KMS-11 (cell line): ENCODE data around the gene ZNF554.
"Not testable (repeated sequence)": the region's sequence is repeated elsewhere in the genome, so short reads cannot be mapped to it uniquely, and the experiment has no call there.

Experiments used
- H2AFZ ChIP-seq: fragments of 200-600 bp; sonication (generic); 2 replicates; pipeline ENCODE4 v1.6.1; 2016; ENCODE audit warnings: antibody characterized with exemption, mixed run types, low read depth
- H3K27ac ChIP-seq: fragments of 200-600 bp; sonication (generic); 2 replicates; pipeline ENCODE4 v1.6.1; 2016; ENCODE audit warnings: mild to moderate bottlenecking, mixed run types
- H3K27me3 ChIP-seq: fragments of 200-600 bp; sonication (generic); 2 replicates; pipeline ENCODE4 v1.6.1; 2017; ENCODE audit warnings: mild to moderate bottlenecking, low read depth, mixed run types, moderate library complexity; ENCODE audit not compliant: insufficient read depth
- H3K36me3 ChIP-seq: fragments of 200-600 bp; sonication (generic); 2 replicates; pipeline ENCODE4 v1.6.1; 2017; ENCODE audit warnings: mild to moderate bottlenecking, mixed run types; ENCODE audit not compliant: insufficient read depth
- H3K4me1 ChIP-seq: fragments of 200-600 bp; sonication (generic); 2 replicates; pipeline ENCODE4 v1.6.1; 2016; ENCODE audit warnings: mild to moderate bottlenecking, low read depth, mixed run types; ENCODE audit not compliant: poor library complexity, severe bottlenecking
- H3K4me2 ChIP-seq: fragments of 200-600 bp; sonication (generic); 2 replicates; pipeline ENCODE4 v1.7.0; 2016; ENCODE audit warnings: mild to moderate bottlenecking, mixed run types
- H3K4me3 ChIP-seq: fragments of 200-600 bp; sonication (generic); IDR thresholded peaks from 2 replicates; pipeline ENCODE4 v1.6.1; 2017; ENCODE audit warnings: low read depth, low read length, mixed read lengths; ENCODE audit not compliant: insufficient read depth
- H3K79me2 ChIP-seq: fragments of 200-600 bp; sonication (generic); 2 replicates; pipeline ENCODE4 v1.6.1; 2016; ENCODE audit warnings: low read depth, mixed run types; ENCODE audit not compliant: insufficient read depth
- H3K9ac ChIP-seq: fragments of 200-600 bp; sonication (generic); 2 replicates; pipeline ENCODE4 v1.6.1; 2016; ENCODE audit warnings: mild to moderate bottlenecking, mixed run types
- H4K20me1 ChIP-seq: fragments of 200-600 bp; sonication (generic); 2 replicates; pipeline ENCODE4 v1.6.1; 2016; ENCODE audit warnings: mild to moderate bottlenecking, mixed run types; ENCODE audit not compliant: insufficient read depth
- TF ChIP-seq, protein P1 (sequence below): fragments of 200-600 bp; sonication (generic); conservative IDR thresholded peaks from 2 replicates; pipeline ENCODE4 v1.6.1; 2017; ENCODE audit warnings: low read depth, mild to moderate bottlenecking, antibody characterized with exemption, low read length, moderate library complexity, mixed read lengths

The ZNF554 gene

GRCh38 chr19:2790557-2791271, 29.0 kb upstream of the ZNF554 start:
- H3K4me1 ChIP-seq: peaks cover 3% of the 10 kb centered on the region
- H2AFZ ChIP-seq: no peak overlapping the region
- no peaks in the 10 kb centered on the region for H3K27me3 ChIP-seq
- no peak overlapping the region for H3K4me3 ChIP-seq
- no peak overlapping the region for H3K4me2 ChIP-seq
- H3K27ac ChIP-seq: no peak overlapping the region
- peaks cover 27% of the 10 kb centered on the region for H3K79me2 ChIP-seq
- no peaks in the 10 kb centered on the region for H4K20me1 ChIP-seq
- TF ChIP-seq, protein P1, sequence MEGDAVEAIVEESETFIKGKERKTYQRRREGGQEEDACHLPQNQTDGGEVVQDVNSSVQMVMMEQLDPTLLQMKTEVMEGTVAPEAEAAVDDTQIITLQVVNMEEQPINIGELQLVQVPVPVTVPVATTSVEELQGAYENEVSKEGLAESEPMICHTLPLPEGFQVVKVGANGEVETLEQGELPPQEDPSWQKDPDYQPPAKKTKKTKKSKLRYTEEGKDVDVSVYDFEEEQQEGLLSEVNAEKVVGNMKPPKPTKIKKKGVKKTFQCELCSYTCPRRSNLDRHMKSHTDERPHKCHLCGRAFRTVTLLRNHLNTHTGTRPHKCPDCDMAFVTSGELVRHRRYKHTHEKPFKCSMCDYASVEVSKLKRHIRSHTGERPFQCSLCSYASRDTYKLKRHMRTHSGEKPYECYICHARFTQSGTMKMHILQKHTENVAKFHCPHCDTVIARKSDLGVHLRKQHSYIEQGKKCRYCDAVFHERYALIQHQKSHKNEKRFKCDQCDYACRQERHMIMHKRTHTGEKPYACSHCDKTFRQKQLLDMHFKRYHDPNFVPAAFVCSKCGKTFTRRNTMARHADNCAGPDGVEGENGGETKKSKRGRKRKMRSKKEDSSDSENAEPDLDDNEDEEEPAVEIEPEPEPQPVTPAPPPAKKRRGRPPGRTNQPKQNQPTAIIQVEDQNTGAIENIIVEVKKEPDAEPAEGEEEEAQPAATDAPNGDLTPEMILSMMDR: no peak
- H3K9ac ChIP-seq: no peak overlapping the region
- no peaks in the 10 kb centered on the region for H3K36me3 ChIP-seq

GRCh38 chr19:2791440-2791839, 28.2 kb upstream of the ZNF554 start:
- Histone ChIP-seq H3K4me3 (no peak overlapping the region), H3K27ac (no peak overlapping the region), H3K27me3 (no peaks in the 10 kb centered on the region), H3K4me1 (peaks cover under 1% of the 10 kb centered on the region), H3K4me2 (no peak overlapping the region), H3K9ac (no peak overlapping the region), H3K36me3 (no peaks in the 10 kb centered on the region), H3K79me2 (peaks cover 20% of the 10 kb centered on the region; the same call in 1 of the 2 replicates), H2AFZ (no peak overlapping the region), H4K20me1 (no peaks in the 10 kb centered on the region)
- TF ChIP-seq, protein P1: no peak

GRCh38 chr19:2791876-2792275, 27.8 kb upstream of the ZNF554 start:
- H3K36me3 ChIP-seq: no peaks in the 10 kb centered on the region
- TF ChIP-seq, protein P1: no peak

GRCh38 chr19:2792666-2793065, 27.0 kb upstream of the ZNF554 start:
- not testable (repeated sequence) for H3K36me3 ChIP-seq, H3K4me1 ChIP-seq, H3K4me2 ChIP-seq, H3K27ac ChIP-seq, H3K27me3 ChIP-seq, H3K4me3 ChIP-seq, H2AFZ ChIP-seq, H3K9ac ChIP-seq, H4K20me1 ChIP-seq, H3K79me2 ChIP-seq

More at GRCh38 chr19:2791876-2792275, 27.8 kb upstream of the ZNF554 start:
- Histone ChIP-seq H3K27me3 (no peaks in the 10 kb centered on the region), H3K79me2 (peaks cover 16% of the 10 kb centered on the region; the same call in 1 of the 2 replicates), H3K9ac (no peak overlapping the region), H3K27ac (no peak overlapping the region), H3K4me1 (no peaks in the 10 kb centered on the region), H3K4me2 (no peak overlapping the region), H2AFZ (no peak overlapping the region), H4K20me1 (no peaks in the 10 kb centered on the region), H3K4me3 (no peak overlapping the region)

- Histone ChIP-seq H2AFZ (no peak overlapping the region), H3K79me2 (peaks cover 4% of the 10 kb centered on the region; the same call in 1 of the 2 replicates), H3K4me2 (no peak overlapping the region), H3K27me3 (no peaks in the 10 kb centered on the region), H4K20me1 (no peaks in the 10 kb centered on the region), H3K36me3 (no peaks in the 10 kb centered on the region), H3K9ac (no peak overlapping the region), H3K4me3 (no peak overlapping the region), H3K4me1 (no peaks in the 10 kb centered on the region), H3K27ac (no peak overlapping the region)
- TF ChIP-seq, protein P1: no peak
Measured at GRCh38 chr19:2793126-2793525, 26.5 kb upstream of the ZNF554 start.
